Kidney (tissue), 14 donors: ENCODE results near the gene STAT1. TPM values are rescaled to one million over a fixed set of nuclear protein-coding genes. Genes with fewer than 3 reads are reported as not detected.

Experiments used
- DNase-seq, 5 donors: peaks; one replicate each; pipeline ENCODE4 v3.0.0-alpha.2; 2013 to 2020
- FAIRE-seq: peaks from 2 replicates; lab custom pipeline; 2012; peaks lifted over from hg19 to GRCh38; lab: Jason Lieb, UNC
- H3K27ac ChIP-seq, 2 donors: one replicate each; pipeline ENCODE4 v1.7.0; 2013; ENCODE audit warnings: low read depth in 2 of 2, low read length in 2 of 2, inconsistent platforms in 1 of 2
- H3K27me3 ChIP-seq: one replicate; pipeline ENCODE4 v1.7.1; 2013; ENCODE audit warnings: low read length, inconsistent platforms; ENCODE audit not compliant: control insufficient read depth, insufficient read depth
- H3K36me3 ChIP-seq, 3 donors: one replicate each; pipeline versions ENCODE4 v1.7.0 to v1.7.1; 2013; ENCODE audit warnings: low read length in 3 of 3, control low read depth in 1 of 3, inconsistent platforms in 1 of 3; ENCODE audit not compliant: insufficient read depth in 3 of 3, control insufficient read depth in 2 of 3
- H3K4me1 ChIP-seq, 3 donors: one replicate each; pipeline versions ENCODE4 v1.7.0 to v1.7.1; 2013; ENCODE audit warnings: low read length in 3 of 3, inconsistent platforms in 1 of 3, low read depth in 1 of 3; ENCODE audit not compliant: control insufficient read depth in 2 of 3, insufficient read depth in 2 of 3
- H3K4me3 ChIP-seq, 3 donors: one replicate each; pipeline versions ENCODE4 v1.7.0 to v1.8.1; 2013; ENCODE audit warnings: low read length in 3 of 3, control low read depth in 1 of 3, inconsistent platforms in 1 of 3
- H3K9ac ChIP-seq, 3 donors: one replicate each; pipeline versions ENCODE4 v1.7.0 to v1.7.1; 2013; ENCODE audit warnings: low read length in 3 of 3, control low read depth in 1 of 3, inconsistent platforms in 1 of 3
- H3K9me3 ChIP-seq, 3 donors: one replicate each; pipeline versions ENCODE4 v1.7.0 to v1.7.1; 2013; ENCODE audit warnings: low read length in 3 of 3, control low read depth in 1 of 3, inconsistent platforms in 1 of 3; ENCODE audit not compliant: control insufficient read depth in 2 of 3, insufficient read depth in 1 of 3
- intact Hi-C: fragments of 100-400 bp; cut with DNase I; formaldehyde crosslinking; loops from one replicate; pipeline ENCODE4 v1.11.1; 2022
- polyA plus RNA-seq: library from polyadenylated mRNA; stranded (reverse); fragments of 350-450 nt; fragmentation: Illumina TruSeq; extraction: RNeasy Lipid Tissue Mini Kit (QIAGEN cat#74804); gene quantifications from one replicate; pipeline ENCODE4 v1.2.3, GENCODE V29; 2014; ENCODE audit warnings: low read depth, low replicate concordance; ENCODE audit not compliant: insufficient read depth
- total RNA-seq: library from RNA; stranded (reverse); fragmentation: NEBNext Ultra II Directional; extraction: Animal tissue kit (Norgen Biotek cat#: 25700); gene quantifications from one replicate; pipeline ENCODE4 v1.2.1, GENCODE V29; 2021
- TF ChIP-seq, protein P1 (sequence below): IDR thresholded peaks from 3 replicates; pipeline ENCODE4 v1.5.1; 2012; ENCODE audit warnings: mild to moderate bottlenecking, moderate library complexity, borderline replicate concordance; ENCODE audit not compliant: insufficient read depth; ENCODE audit errors: extremely low read depth
- donor health status: control.
- donor health status: control.
- donor health status: control.
- donor health status: control.
- donor health status: control.
- donor health status: DM: yes; HTN: yes; CAD: no.
- donor health status: Normal renal cell carcinoma (clear cell type).

The STAT1 gene
- total and polyA plus RNA-seq, 2 donors from 2014 or later: 37.5 to 121 TPM

GRCh38 chr2:191059308-191059707 is 45.3 kb upstream of the STAT1 start:
- Histone ChIP-seq H3K27ac (no peak overlapping the region), H3K4me1 (no peaks in the 10 kb centered on the region), H3K9me3 (no peaks in the 10 kb centered on the region), H3K36me3 (no peaks in the 10 kb centered on the region), H3K9ac (no peak overlapping the region), H3K27me3 (no peaks in the 10 kb centered on the region), H3K4me3 (no peak overlapping the region)
- TF ChIP-seq, protein P1, sequence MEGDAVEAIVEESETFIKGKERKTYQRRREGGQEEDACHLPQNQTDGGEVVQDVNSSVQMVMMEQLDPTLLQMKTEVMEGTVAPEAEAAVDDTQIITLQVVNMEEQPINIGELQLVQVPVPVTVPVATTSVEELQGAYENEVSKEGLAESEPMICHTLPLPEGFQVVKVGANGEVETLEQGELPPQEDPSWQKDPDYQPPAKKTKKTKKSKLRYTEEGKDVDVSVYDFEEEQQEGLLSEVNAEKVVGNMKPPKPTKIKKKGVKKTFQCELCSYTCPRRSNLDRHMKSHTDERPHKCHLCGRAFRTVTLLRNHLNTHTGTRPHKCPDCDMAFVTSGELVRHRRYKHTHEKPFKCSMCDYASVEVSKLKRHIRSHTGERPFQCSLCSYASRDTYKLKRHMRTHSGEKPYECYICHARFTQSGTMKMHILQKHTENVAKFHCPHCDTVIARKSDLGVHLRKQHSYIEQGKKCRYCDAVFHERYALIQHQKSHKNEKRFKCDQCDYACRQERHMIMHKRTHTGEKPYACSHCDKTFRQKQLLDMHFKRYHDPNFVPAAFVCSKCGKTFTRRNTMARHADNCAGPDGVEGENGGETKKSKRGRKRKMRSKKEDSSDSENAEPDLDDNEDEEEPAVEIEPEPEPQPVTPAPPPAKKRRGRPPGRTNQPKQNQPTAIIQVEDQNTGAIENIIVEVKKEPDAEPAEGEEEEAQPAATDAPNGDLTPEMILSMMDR: no peak
- intact Hi-C loops: loop anchor here (10.0 kb wide), 1 partner anchor 95 kb away; the partner anchor contains the start of gene STAT4
- FAIRE-seq (no peak), DNase-seq (no peak)

GRCh38 chr2:191056228-191056627 is 42.3 kb upstream of the STAT1 start:
- H3K4me1 ChIP-seq: no peaks in the 10 kb centered on the region
- TF ChIP-seq, protein P1: no peak
- intact Hi-C loops: loop anchor here (10.0 kb wide), 1 partner anchor 99 kb away; the partner anchor contains the start of gene STAT4
- FAIRE-seq (no peak), DNase-seq (no peak)
- H3K27ac ChIP-seq: no peak overlapping the region
- H3K9ac ChIP-seq: no peak overlapping the region
- H3K27me3 ChIP-seq: no peaks in the 10 kb centered on the region
- no peak overlapping the region for H3K4me3 ChIP-seq
- no peaks in the 10 kb centered on the region for H3K9me3 ChIP-seq
- no peaks in the 10 kb centered on the region for H3K36me3 ChIP-seq

GRCh38 chr2:191053256-191053655 is 39.3 kb upstream of the STAT1 start:
- intact Hi-C loops: loop anchor here (10.0 kb wide), 1 partner anchor 102 kb away; the partner anchor contains the start of gene STAT4
- TF ChIP-seq, protein P1: no peak
- H3K36me3 ChIP-seq: no peaks in the 10 kb centered on the region
- H3K27ac ChIP-seq: no peak overlapping the region
- DNase-seq: no peak
- H3K4me1 ChIP-seq: no peaks in the 10 kb centered on the region
- no peak overlapping the region for H3K4me3 ChIP-seq
- no peak for FAIRE-seq
- no peak overlapping the region for H3K9ac ChIP-seq
- no peaks in the 10 kb centered on the region for H3K27me3 ChIP-seq
- no peaks in the 10 kb centered on the region for H3K9me3 ChIP-seq
